Gastroesophageal sphincter (tissue), 3 donors: Measurements from ENCODE around the gene ARRDC4.

Source experiments
- CTCF ChIP-seq, 4 experiments: fragments of 200-600 bp in 2 of 4; fragments of 450-650 bp in 2 of 4; sonication (generic) in 1 of 4; IDR thresholded peaks; one replicate each; pipeline ENCODE4 v1.5.1; 2017 to 2019; ENCODE audit warnings: antibody characterized with exemption in 4 of 4, mild to moderate bottlenecking in 2 of 4, moderate library complexity in 2 of 4
- EP300 ChIP-seq: sonication (generic); formaldehyde crosslinking; IDR thresholded peaks from one replicate; pipeline ENCODE4 v1.6.1; 2017; ENCODE audit warnings: antibody characterized with exemption, mild to moderate bottlenecking
- POLR2A ChIP-seq, 2 donors: fragments of 450-650 bp; IDR thresholded peaks; one replicate each; pipeline ENCODE4 v1.6.1; 2017; ENCODE audit warnings: antibody characterized with exemption in 2 of 2, mild to moderate bottlenecking in 2 of 2, moderate library complexity in 1 of 2
- POLR2AphosphoS5 ChIP-seq: sonication (generic); formaldehyde crosslinking; IDR thresholded peaks from one replicate; pipeline ENCODE4 v1.6.1; 2017; ENCODE audit warnings: antibody characterized with exemption

GRCh38 chr15:98003518-98003917 lies 43.0 kb downstream of the ARRDC4 start:
- TF ChIP-seq POLR2A (IDR thresholded peaks at IDR 0.05) = no peak
- TF ChIP-seq CTCF (IDR thresholded peaks at IDR 0.05) = no peak
- no peak for TF ChIP-seq POLR2AphosphoS5
- no peak for TF ChIP-seq EP300
